Choroid plexus epithelial cell (primary cell): ENCODE data around the gene RIPOR3.

ENCODE experiments used
- DNase-seq: peaks from one replicate; pipeline ENCODE4 v3.0.0-alpha.2; 2010; ENCODE audit warnings: low read depth
- H3K4me3 ChIP-seq: 2 replicates; pipeline ENCODE4 v1.5.1; 2011; ENCODE audit warnings: low read depth, mild to moderate bottlenecking, control low read depth, low read length, moderate library complexity
- TF ChIP-seq, protein P1 (sequence below): conservative IDR thresholded peaks from 2 replicates; pipeline ENCODE4 v1.5.1; 2011; ENCODE audit warnings: low read depth, mild to moderate bottlenecking, control low read depth, inconsistent platforms, low read length, moderate library complexity

The RIPOR3 gene

DNA sequence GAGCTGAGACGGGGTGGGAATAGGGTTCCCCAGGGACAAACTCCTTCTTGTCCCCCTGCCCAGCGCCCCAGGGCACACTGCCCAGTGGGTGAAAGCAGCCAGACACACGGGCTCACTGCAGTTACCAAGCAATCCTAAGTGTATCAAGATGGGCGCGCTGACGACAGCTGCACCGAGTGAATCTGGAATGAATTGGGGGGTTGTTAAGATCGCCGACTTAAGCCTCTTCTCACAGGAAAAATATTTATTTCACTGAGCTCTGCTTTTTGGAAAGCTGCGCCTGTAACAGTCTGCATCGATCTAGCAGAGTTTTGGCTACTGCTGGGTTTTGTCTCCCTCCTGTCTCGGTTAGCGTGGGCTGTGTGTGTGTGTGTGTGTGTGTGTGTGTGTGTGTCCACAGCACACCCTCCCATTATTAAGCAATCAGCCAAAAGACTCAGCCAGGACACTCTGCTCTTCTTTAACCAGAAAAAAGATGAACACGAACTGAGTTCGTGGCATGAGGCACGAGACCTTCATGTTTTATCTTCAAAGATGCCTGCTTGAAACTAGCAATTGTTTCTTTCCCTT is 35.9 kb downstream of the RIPOR3 start:
- TF ChIP-seq, protein P1, sequence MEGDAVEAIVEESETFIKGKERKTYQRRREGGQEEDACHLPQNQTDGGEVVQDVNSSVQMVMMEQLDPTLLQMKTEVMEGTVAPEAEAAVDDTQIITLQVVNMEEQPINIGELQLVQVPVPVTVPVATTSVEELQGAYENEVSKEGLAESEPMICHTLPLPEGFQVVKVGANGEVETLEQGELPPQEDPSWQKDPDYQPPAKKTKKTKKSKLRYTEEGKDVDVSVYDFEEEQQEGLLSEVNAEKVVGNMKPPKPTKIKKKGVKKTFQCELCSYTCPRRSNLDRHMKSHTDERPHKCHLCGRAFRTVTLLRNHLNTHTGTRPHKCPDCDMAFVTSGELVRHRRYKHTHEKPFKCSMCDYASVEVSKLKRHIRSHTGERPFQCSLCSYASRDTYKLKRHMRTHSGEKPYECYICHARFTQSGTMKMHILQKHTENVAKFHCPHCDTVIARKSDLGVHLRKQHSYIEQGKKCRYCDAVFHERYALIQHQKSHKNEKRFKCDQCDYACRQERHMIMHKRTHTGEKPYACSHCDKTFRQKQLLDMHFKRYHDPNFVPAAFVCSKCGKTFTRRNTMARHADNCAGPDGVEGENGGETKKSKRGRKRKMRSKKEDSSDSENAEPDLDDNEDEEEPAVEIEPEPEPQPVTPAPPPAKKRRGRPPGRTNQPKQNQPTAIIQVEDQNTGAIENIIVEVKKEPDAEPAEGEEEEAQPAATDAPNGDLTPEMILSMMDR, result no peak
- peak; percentile 92 for DNase-seq
- no peak overlapping the region for H3K4me3 ChIP-seq

DNA sequence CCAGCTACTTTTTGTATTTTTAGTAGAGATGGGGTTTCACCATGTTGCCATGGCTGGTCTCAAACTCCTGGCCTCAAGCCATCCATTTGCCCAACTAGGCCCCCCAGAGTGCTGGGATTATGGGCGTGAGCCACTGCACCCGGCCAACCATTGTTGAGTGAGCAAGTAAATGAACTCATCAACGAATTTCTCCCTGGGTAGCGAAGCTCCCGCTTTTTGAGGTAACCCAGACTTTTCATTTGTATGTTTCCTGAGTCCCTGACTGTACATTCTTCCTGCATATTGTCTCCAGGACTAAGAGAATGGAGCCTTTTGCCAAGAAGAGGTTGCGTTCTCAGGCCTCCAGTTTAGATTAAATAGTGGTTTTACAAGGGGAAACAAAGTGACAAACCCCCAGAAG is 36.4 kb downstream of the RIPOR3 start:
- H3K4me3 ChIP-seq, result no peak overlapping the region
- DNase-seq, result no peak
- TF ChIP-seq, protein P1, result no peak

DNA sequence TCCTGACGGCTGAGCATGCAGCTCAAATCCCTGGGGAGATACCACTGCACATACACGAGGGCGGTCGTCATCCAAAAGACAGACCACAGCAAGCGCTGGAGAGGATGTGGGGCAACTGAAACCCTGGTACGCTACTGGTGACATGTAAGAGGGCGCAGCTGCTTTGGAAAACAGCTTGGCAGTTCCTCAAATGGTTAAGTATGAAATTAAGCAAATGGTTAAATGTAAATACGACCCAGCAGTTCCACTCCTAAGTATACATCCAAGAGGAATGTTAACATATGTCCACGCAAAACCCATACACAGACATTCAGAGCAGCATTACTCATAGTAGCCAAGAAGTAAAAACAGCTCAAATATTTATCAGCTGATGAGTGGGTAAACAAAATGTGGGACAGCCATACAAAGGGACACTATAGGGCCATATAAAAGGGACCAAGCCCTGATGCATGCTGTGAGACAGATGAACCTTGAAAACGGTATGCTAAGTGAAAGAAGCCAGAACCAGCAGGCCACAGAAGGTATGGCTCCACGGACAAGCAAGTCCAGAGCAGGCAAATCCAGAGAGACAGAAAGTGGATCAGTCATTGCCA is 38.5 kb downstream of the RIPOR3 start:
- peak; percentile 43 for DNase-seq
- TF ChIP-seq, protein P1, result no peak
- no peak overlapping the region for H3K4me3 ChIP-seq

DNA sequence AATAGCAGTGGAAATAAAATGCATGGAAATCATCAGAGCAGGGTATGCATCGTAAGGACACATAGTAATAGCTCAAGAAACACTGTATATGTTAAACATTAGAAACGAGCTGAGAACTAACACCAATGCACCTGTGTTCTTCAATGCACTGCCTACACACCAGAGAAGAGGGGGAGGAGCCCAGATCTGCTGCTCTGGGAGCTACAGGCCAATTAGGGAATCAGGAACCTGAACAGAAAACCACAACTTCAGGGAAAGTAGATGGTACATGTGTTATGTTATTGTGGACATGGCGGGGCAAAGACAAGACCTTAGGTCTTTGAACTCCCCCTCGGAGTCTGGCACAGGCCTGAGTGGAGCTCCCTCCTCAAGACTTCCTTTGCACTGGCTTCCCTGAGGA is 39.7 kb downstream of the RIPOR3 start:
- TF ChIP-seq, protein P1, result no peak
- no peak for DNase-seq
- no peak overlapping the region for H3K4me3 ChIP-seq

DNA sequence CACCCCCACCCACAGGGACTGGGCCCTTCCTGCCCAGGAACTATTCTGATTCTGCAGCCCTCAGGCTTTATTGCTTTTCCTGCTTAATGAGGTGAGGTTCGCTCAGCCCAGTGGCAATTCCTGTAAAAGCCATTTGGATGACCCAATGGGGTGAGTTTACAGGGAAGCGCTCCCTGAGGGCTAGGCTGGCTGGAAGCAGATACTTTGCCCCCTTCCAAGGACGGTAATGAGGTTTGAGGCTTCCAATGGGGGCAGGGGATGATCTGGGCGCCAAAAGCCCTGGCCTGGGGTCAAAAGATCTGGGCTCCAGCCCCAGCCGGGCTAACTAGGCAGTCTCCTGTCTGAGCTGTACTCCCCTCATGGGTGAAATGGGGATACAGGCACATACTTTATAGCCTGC is 41.8 kb downstream of the RIPOR3 start:
- no peak overlapping the region for H3K4me3 ChIP-seq
- TF ChIP-seq, protein P1, result no peak
- no peak for DNase-seq

DNA sequence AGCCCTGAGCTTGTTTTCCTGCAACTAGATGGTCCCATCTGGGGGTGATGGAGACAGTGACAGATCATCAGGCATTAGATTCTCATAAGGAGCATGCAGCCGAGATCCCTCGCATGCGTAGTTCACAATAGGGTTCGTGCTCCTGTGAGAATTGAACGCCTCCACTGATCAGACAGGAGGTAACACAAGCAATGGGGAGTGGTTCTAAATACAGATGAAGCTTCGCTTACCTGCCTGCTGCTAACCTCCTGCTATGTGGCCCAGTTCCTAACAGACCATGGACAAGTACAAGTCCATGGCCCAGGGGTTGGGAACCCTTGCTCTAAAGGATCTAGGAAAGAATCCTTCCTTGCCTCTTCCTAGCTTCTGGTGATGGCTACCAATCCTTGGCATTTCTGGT is 42.7 kb downstream of the RIPOR3 start:
- H3K4me3 ChIP-seq, result no peak overlapping the region
- TF ChIP-seq, protein P1, result no peak
- DNase-seq, result no peak

DNA sequence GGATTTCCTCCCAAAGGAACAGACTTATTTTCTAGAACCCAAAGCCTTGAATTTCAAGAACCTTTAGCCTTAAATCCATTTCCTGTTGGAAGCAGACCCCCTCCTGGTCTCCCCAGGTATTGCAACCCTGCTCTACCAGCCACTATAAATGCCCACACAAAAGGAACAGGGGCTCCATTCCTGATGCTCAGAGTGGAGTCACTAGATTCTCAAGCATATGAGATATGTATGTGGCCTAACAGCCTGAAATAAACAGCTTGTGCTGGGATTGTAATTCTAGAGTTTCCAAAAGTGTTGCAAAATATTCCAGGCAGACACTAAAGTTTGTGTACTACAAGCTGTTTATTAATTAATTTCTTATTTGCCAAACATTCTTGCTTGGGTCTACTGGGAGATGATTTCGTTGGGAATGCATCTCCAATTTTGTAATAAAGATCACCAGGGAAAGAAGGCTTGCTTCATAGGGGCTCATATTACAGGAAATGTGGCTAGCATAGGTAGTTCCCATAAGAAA is 44.8 kb downstream of the RIPOR3 start:
- TF ChIP-seq, protein P1, result peak; percentile 57
- no peak overlapping the region for H3K4me3 ChIP-seq
- DNase-seq, result peak; percentile 88
